ENCODE results near the gene AP1M2.
"Not testable (repeated sequence)": the region's sequence is repeated elsewhere in the genome, so short reads cannot be mapped to it uniquely, and the experiment has no call there.

AP1M2 gene

GRCh38 chr19:10575011-10575716 is 11.9 kb downstream of the AP1M2 start:
- H3K4me3 ChIP-seq (ENCODE audit: low read depth, low read length): no peak overlapping the region
- no peaks in the 10 kb centered on the region for H3K9me3 ChIP-seq (ENCODE audit: control insufficient read depth, low read length)
- no peaks in the 10 kb centered on the region for H3K36me3 ChIP-seq (ENCODE audit: control insufficient read depth, insufficient read depth, low read length)
- H2AFZ ChIP-seq: no peak overlapping the region
- H3K79me2 ChIP-seq: no peaks in the 10 kb centered on the region
- TF ChIP-seq, protein P1, sequence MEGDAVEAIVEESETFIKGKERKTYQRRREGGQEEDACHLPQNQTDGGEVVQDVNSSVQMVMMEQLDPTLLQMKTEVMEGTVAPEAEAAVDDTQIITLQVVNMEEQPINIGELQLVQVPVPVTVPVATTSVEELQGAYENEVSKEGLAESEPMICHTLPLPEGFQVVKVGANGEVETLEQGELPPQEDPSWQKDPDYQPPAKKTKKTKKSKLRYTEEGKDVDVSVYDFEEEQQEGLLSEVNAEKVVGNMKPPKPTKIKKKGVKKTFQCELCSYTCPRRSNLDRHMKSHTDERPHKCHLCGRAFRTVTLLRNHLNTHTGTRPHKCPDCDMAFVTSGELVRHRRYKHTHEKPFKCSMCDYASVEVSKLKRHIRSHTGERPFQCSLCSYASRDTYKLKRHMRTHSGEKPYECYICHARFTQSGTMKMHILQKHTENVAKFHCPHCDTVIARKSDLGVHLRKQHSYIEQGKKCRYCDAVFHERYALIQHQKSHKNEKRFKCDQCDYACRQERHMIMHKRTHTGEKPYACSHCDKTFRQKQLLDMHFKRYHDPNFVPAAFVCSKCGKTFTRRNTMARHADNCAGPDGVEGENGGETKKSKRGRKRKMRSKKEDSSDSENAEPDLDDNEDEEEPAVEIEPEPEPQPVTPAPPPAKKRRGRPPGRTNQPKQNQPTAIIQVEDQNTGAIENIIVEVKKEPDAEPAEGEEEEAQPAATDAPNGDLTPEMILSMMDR (IDR thresholded peaks at IDR 0.05): no peak
- no peaks in the 10 kb centered on the region for H3K4me1 ChIP-seq
- no peak overlapping the region for H3K27ac ChIP-seq
- no peak overlapping the region for H3K4me2 ChIP-seq (ENCODE audit: low read length)
- no peaks in the 10 kb centered on the region for H3K27me3 ChIP-seq (ENCODE audit: control insufficient read depth, insufficient read depth, low read length)
- H3K9ac ChIP-seq: no peak overlapping the region

GRCh38 chr19:10574462-10574861 is 12.7 kb downstream of the AP1M2 start:
- Histone ChIP-seq H3K27me3 (ENCODE audit: control insufficient read depth, insufficient read depth, low read length) (no peaks in the 10 kb centered on the region), H3K9me3 (ENCODE audit: control insufficient read depth, low read length) (no peaks in the 10 kb centered on the region), H3K79me2 (no peaks in the 10 kb centered on the region), H3K4me1 (peaks cover 1% of the 10 kb centered on the region), H3K36me3 (ENCODE audit: control insufficient read depth, insufficient read depth, low read length) (no peaks in the 10 kb centered on the region), H2AFZ (no peak overlapping the region), H3K27ac (no peak overlapping the region), H3K4me2 (ENCODE audit: low read length) (no peak overlapping the region), H3K4me3 (ENCODE audit: low read depth, low read length) (no peak overlapping the region), H3K9ac (no peak overlapping the region)
- TF ChIP-seq, protein P1 (IDR thresholded peaks at IDR 0.05): no peak

GRCh38 chr19:10573793-10574192 is 13.3 kb downstream of the AP1M2 start:
- not testable (repeated sequence) for H2AFZ ChIP-seq; H3K27me3 ChIP-seq (ENCODE audit: control insufficient read depth, insufficient read depth, low read length)

DNA sequence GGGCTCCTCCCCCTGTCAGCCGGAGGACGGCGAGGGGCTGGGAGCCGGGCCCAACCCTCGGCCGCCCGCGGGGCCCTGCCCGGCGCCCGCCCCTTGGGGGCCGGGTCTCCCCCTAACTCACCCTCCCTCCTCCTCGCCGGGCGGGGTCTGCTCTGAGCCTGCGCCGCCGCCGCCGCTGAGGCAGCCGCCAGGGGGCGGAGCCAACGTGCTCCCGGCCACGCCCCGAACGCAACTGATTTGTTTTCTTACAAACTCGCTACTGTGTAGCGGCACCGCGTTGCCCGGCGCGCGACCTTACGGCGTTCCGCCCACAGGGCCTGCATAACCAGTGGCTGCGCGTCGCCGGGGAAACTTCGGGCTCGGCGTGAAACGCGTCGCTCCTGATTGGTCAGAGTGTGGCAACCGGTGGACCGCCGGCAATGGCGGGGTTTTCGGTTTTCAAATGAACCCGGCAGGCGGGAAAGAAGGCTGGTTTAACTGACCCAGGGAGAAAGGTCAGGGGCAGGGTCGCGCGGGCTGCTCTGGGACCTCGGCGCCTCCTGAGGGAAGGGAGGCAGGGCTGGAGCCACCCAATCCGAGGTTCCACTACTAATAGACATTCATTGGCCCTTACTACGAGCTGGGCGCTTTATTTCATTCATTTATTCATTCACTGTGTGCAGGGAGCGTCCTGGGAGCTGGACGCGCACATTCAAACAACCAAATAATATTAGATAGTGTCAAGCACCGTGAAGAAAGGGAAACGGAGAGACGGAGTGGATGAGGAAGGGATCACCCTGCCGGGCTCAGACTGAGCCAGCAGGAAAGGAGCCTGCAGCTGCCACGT is 18.1 kb downstream of the AP1M2 start, which contains the start of gene CDKN2D:
Gene CDKN2D (minus strand): TSS at position 154 of the 826 bp plus-strand sequence. CDS start 326 bp downstream, outside the sequence.
- Histone ChIP-seq H3K4me2 (ENCODE audit: low read length) (peak within 1 kb of the TSS; percentile 74), H3K36me3 (ENCODE audit: control insufficient read depth, insufficient read depth, low read length) (no peaks in the 10 kb centered on the region), H3K27me3 (ENCODE audit: control insufficient read depth, insufficient read depth, low read length) (no peaks in the 10 kb centered on the region), H3K9ac (no peak within 1 kb of the TSS), H3K27ac (no peak within 1 kb of the TSS), H3K9me3 (ENCODE audit: control insufficient read depth, low read length) (no peaks in the 10 kb centered on the region), H2AFZ (peak within 1 kb of the TSS; percentile 45), H3K4me1 (peaks cover 14% of the 10 kb centered on the region), H3K4me3 (ENCODE audit: low read depth, low read length) (peak within 1 kb of the TSS; percentile 53), H3K79me2 (no peaks in the 10 kb centered on the region)
- TF ChIP-seq, protein P1 (IDR thresholded peaks at IDR 0.05): peak; percentile 68

More at GRCh38 chr19:10573793-10574192, 13.3 kb downstream of the AP1M2 start:
- not testable (repeated sequence) for H3K36me3 ChIP-seq (ENCODE audit: control insufficient read depth, insufficient read depth, low read length); H3K9me3 ChIP-seq (ENCODE audit: control insufficient read depth, low read length); H3K4me1 ChIP-seq; H3K79me2 ChIP-seq; H3K27ac ChIP-seq; H3K4me3 ChIP-seq (ENCODE audit: low read depth, low read length); H3K4me2 ChIP-seq (ENCODE audit: low read length); H3K9ac ChIP-seq

DNA sequence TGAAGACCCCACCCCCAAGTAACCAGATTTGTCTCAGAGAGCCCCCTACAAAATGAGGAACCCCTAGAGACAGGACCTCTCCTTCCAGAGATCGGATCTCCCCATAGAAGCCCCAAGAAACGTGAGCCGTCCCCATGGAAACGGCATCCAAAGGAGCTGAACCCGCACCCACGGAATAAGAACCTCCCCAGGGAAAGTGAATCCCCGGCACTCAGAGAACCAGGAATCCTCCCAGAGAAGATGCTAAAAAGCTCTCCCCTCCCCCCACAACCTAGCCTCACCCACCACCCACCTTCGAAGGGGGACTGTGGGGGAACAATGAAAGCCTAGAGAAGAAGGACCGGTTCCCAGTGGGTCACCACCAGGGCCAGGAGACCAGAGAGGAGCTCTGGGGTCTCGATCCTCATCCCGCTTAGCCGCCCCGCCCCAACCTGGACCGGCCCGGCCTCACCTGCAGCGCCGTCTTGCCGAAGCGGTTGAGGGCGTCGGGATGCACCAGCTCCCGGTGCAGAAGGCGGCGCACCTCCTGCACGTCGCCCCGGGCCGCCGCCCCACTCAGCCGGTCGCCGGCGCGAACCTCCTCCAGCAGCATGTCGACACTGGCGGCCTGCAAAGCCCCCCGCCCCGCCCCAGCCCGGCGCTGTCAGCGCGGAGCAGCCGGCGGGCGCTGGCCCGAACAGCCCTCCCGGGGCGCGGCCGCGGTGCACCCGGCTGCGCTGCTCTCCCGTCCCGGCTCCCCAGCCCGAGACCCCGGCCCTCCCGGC is 18.9 kb downstream of the AP1M2 start:
- H3K79me2 ChIP-seq: no peaks in the 10 kb centered on the region
- H3K4me1 ChIP-seq: peaks cover 14% of the 10 kb centered on the region
- H3K27me3 ChIP-seq (ENCODE audit: control insufficient read depth, insufficient read depth, low read length): no peaks in the 10 kb centered on the region
- H3K9ac ChIP-seq: no peak overlapping the region
- no peak overlapping the region for H3K27ac ChIP-seq
- TF ChIP-seq, protein P1 (IDR thresholded peaks at IDR 0.05): no peak
- H3K36me3 ChIP-seq (ENCODE audit: control insufficient read depth, insufficient read depth, low read length): no peaks in the 10 kb centered on the region
- peak overlapping the region; percentile 53 for H3K4me3 ChIP-seq (ENCODE audit: low read depth, low read length)
- H2AFZ ChIP-seq: peak overlapping the region; percentile 45
- H3K9me3 ChIP-seq (ENCODE audit: control insufficient read depth, low read length): no peaks in the 10 kb centered on the region
- peak overlapping the region; percentile 72 for H3K4me2 ChIP-seq (ENCODE audit: low read length)
